ENCODE data around the gene NR1I2. TPM values are rescaled to one million over a fixed set of nuclear protein-coding genes. Genes with fewer than 3 reads are reported as not detected.

NR1I2 gene
- total and polyA plus RNA-seq, 9 of the 15 experiments (the other 6 are each of a cell fraction or from before 2014, with no cell fraction given) = not detected

DNA sequence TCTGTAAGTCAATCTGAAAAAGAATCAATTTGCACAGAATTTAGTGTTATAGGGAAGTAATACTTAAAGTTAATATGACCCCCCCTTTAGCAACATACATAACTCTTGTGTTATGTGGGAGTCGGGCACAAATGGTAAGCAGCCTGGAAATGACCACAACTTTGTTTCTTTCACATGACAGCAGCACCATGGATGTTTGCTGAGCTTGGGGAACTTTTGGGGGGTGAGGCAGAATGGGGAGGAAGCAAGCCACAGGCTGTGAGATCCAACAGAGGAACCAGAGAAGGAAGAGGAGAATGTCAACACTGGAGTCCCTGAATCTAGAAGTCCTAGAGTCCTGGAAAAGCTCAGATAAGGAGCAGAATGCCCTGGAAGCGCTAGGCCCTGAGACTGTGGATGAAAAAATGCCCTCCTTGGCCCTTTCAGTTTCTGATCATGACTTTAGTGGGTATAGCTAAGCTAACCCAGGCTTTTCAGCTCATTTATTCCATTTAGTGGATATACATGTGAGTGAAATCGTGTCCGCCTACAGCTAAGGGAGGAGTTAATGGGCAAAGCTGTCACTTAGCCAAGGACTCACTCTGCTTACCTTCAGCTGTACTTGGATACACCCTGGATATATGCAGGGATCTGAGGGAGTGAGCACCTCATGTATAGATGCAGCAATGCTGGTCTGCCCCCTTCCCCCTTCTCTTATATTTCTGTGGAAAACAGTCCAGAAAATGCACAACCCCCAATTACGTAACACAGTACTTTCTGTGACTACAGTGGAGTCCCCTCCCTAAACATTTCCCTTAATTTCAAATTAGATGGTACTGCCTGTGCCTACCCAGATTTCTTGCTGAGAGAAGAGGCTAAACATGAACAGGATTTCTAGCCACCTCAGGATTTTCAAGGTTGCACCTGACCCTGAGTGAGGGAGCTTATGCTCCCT, 40.0 kb upstream of the NR1I2 start (continued):
- TF ChIP-seq, protein P1, sequence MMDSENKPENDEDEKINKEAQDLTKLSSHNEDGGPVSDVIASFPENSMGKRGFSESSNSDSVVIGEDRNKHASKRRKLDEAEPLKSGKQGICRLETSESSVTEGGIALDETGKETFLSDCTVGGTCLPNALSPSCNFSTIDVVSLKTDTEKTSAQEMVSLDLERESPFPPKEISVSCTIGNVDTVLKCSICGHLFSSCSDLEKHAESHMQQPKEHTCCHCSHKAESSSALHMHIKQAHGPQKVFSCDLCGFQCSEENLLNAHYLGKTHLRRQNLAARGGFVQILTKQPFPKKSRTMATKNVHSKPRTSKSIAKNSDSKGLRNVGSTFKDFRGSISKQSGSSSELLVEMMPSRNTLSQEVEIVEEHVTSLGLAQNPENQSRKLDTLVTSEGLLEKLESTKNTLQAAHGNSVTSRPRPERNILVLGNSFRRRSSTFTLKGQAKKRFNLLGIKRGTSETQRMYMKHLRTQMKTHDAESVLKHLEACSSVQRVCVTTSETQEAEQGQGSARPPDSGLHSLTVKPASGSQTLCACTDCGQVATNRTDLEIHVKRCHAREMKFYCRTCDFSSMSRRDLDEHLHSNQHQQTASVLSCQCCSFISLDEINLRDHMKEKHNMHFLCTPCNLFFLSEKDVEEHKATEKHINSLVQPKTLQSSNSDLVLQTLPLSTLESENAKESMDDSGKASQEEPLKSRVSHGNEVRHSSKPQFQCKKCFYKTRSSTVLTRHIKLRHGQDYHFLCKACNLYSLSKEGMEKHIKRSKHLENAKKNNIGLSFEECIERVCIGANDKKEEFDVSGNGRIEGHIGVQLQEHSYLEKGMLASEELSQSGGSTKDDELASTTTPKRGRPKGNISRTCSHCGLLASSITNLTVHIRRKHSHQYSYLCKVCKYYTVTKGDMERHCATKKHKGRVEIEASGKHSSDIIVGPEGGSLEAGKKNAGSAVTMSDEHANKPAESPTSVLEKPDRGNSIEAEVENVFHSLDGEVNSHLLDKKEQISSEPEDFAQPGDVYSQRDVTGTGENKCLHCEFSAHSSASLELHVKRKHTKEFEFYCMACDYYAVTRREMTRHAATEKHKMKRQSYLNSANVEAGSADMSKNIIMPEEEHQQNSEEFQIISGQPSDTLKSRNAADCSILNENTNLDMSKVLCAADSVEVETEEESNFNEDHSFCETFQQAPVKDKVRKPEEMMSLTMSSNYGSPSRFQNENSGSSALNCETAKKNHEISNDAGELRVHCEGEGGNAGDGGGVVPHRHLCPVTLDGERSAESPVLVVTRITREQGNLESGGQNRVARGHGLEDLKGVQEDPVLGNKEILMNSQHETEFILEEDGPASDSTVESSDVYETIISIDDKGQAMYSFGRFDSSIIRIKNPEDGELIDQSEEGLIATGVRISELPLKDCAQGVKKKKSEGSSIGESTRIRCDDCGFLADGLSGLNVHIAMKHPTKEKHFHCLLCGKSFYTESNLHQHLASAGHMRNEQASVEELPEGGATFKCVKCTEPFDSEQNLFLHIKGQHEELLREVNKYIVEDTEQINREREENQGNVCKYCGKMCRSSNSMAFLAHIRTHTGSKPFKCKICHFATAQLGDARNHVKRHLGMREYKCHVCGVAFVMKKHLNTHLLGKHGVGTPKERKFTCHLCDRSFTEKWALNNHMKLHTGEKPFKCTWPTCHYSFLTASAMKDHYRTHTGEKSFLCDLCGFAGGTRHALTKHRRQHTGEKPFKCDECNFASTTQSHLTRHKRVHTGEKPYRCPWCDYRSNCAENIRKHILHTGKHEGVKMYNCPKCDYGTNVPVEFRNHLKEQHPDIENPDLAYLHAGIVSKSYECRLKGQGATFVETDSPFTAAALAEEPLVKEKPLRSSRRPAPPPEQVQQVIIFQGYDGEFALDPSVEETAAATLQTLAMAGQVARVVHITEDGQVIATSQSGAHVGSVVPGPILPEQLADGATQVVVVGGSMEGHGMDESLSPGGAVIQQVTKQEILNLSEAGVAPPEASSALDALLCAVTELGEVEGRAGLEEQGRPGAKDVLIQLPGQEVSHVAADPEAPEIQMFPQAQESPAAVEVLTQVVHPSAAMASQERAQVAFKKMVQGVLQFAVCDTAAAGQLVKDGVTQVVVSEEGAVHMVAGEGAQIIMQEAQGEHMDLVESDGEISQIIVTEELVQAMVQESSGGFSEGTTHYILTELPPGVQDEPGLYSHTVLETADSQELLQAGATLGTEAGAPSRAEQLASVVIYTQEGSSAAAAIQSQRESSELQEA (IDR thresholded peaks at IDR 0.05; ENCODE audit: low read depth) = no peak

Measured in K562 (cell line).